Tibial artery (tissue), 4 donors: Measurements from ENCODE around the gene UBTFL1.
"Not testable (repeated sequence)": the region's sequence is repeated elsewhere in the genome, so short reads cannot be mapped to it uniquely, and the experiment has no call there.

Source experiments
- DNase-seq, 2 donors: peaks; one replicate each; pipeline ENCODE4 v3.0.0-alpha.2; 2019
- H3K27ac ChIP-seq, 2 donors: fragments of 200-600 bp; sonication (generic) in 1 of 2; 1 replicate in 1 of 2; 2 replicates in 1 of 2; pipeline ENCODE4 v1.5.1; 2018 to 2019; ENCODE audit warnings: mild to moderate bottlenecking in 1 of 2
- H3K27me3 ChIP-seq, 2 donors: fragments of 200-600 bp; sonication (generic) in 1 of 2; one replicate each; pipeline versions ENCODE4 v1.5.1 to v1.6.0; 2016 to 2019
- H3K36me3 ChIP-seq, 3 donors: fragments of 200-600 bp; sonication (generic) in 2 of 3; one replicate each; pipeline ENCODE4 v1.5.1; 2016 to 2019; ENCODE audit warnings: mild to moderate bottlenecking in 2 of 3
- H3K4me1 ChIP-seq, 4 donors: fragments of 200-600 bp; sonication (generic) in 2 of 4; 1 replicate in 3 of 4; 2 replicates in 1 of 4; pipeline ENCODE4 v1.5.1; 2016 to 2019
- H3K4me3 ChIP-seq, 2 donors: fragments of 200-600 bp; sonication (generic) in 1 of 2; 1 replicate in 1 of 2; 2 replicates in 1 of 2; pipeline ENCODE4 v1.5.1; 2018 to 2019; ENCODE audit warnings: mild to moderate bottlenecking in 2 of 2
- H3K9me3 ChIP-seq, 3 donors: fragments of 200-600 bp; sonication (generic) in 1 of 3; one replicate each; pipeline ENCODE4 v1.5.1; 2016 to 2019
- intact Hi-C: fragments of 100-400 bp; cut with DNase I; formaldehyde crosslinking; loops from one replicate; pipeline ENCODE4 v1.15.0; 2023; ENCODE audit warnings: low total_unique reads
- TF ChIP-seq, protein P1 (sequence below), 2 experiments: fragments of 200-600 bp in 1 of 2; fragments of 450-650 bp in 1 of 2; IDR thresholded peaks; one replicate each; pipeline ENCODE4 v1.5.1; 2017 to 2019; ENCODE audit warnings: antibody characterized with exemption in 2 of 2, mild to moderate bottlenecking in 1 of 2, moderate library complexity in 1 of 2

The UBTFL1 gene, protein sequence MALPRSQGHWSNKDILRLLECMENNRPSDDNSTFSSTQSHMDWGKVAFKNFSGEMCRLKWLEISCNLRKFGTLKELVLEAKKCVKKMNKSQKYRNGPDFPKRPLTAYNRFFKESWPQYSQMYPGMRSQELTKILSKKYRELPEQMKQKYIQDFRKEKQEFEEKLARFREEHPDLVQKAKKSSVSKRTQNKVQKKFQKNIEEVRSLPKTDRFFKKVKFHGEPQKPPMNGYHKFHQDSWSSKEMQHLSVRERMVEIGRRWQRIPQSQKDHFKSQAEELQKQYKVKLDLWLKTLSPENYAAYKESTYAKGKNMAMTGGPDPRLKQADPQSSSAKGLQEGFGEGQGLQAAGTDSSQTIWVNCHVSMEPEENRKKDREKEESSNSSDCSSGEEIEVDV

DNA sequence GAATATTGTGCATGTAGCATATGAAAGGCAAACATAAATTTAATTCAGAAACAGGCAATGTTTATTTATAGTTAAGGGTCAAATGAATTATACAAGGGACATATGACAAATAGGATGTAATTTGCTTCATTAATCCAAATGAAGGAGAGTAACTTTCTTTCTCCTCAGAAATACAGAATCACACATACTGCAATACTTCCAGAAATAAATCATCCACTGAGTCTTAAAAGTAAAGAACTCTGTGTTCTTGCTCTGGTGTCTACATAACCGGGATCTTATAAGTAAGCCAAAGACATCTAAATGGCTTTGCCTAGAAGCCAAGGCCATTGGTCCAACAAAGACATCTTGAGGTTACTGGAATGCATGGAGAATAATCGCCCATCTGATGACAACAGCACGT is at the start of gene UBTFL1:
Gene UBTFL1 (plus strand): TSS at position 301 of the 400 bp plus-strand sequence. CDS start 0 bp downstream, at position 301.
- DNase-seq, intact Hi-C loops: not testable (repeated sequence)

DNA sequence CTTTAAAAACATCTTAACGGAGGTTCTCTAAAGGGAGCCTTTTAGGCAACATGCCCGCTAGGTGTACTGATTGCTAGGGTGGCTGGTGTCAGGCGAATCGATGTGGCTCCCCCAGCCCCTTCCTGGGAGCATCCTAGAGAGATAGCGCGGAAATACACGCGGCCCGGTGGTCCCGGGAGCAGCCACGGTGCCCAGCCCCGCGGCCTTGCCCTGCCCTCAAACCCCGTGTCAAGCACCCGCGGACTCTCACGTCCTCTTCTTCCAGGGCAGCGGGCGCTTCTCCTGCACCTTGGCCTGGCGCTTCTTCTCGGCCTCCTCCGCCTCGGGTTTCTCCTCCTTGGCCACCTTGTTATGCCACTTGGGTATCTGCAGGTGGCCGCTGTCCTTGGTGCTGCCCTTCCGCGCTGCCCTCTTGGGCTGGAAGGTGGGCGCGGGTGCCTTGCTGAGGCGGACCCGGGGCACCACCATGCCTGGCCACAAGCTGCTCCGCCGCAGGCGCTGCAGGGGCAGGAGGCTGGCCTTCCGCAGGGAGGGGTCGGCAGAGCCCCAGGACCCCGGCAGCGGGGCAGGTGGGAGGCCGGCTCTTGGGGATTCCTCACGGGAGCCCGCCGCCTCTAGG is 34.0 kb upstream of the UBTFL1 start:
- intact Hi-C loops, H3K27me3 ChIP-seq, DNase-seq, H3K4me1 ChIP-seq, H3K9me3 ChIP-seq, H3K4me3 ChIP-seq, H3K36me3 ChIP-seq, H3K27ac ChIP-seq: not testable (repeated sequence)

More for the DNA sequence above, at the start of gene UBTFL1:
- H3K4me3 ChIP-seq, H3K4me1 ChIP-seq, H3K27ac ChIP-seq, H3K9me3 ChIP-seq, H3K36me3 ChIP-seq, H3K27me3 ChIP-seq: not testable (repeated sequence)

DNA sequence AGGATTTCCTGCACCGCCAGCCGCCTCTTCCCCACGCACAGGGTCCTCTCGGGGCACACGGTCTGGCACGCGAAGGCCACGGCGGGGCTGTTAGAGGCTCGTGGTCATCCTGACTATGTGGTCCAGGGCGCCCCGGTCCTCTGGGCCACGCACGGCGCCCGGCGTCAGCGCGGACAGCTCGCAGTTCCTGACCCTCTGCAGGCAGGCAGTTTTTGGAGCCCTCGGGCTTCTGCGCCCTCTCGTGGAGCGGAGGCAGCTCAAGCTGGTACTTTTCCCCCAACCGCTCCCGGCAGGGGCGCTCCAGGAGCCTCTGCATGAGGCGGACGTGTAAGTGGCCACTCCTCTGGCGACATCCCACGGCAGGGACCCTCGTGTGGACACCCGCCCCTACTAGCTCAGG is 33.4 kb upstream of the UBTFL1 start:
- H3K4me1 ChIP-seq, H3K27me3 ChIP-seq, H3K4me3 ChIP-seq, intact Hi-C loops, H3K36me3 ChIP-seq, H3K9me3 ChIP-seq, DNase-seq, H3K27ac ChIP-seq: not testable (repeated sequence)

DNA sequence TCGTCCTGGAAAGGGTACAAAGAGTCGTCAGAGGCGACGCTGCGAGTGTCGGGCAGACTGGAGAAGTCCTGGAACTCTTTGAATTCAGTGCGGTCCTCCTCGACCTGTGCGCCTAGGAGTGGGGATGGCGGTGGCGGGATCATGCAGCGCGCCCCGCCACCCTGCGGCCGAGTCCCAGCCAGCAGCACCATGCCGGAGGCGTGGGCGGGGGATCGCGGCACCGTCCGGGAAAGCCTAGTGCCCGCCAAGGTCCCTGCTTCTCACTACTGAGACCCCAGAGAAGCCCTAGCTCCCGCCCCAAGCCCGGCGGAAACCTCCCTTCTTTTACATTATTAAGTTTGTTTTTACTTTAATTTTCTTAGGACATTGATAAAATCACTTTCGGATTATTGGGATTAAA is 32.2 kb upstream of the UBTFL1 start:
- H3K4me1 ChIP-seq, H3K27me3 ChIP-seq, H3K27ac ChIP-seq, H3K9me3 ChIP-seq, H3K36me3 ChIP-seq, intact Hi-C loops, H3K4me3 ChIP-seq, DNase-seq: not testable (repeated sequence)

DNA sequence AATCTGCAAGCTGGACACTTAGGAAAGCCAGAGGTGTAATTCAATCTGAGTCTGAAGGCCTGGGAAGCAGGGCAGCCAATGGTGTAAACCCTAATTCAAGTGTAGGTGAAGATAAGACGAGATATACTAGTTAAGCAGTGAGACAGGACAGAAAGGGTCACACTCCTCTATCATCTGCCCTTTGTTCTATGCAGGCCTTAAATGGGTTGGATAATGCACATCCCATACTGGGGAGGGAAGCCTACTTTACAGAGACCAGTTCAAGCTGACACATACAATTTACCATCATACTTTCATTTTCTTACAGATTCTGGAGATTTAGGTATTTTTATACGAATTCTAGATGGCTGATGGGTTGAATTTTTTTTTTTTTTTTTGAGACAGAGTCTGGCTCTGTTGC is 3.0 kb downstream of the UBTFL1 start:
- H3K27ac ChIP-seq, H3K9me3 ChIP-seq, intact Hi-C loops, H3K4me3 ChIP-seq, H3K4me1 ChIP-seq, H3K36me3 ChIP-seq, H3K27me3 ChIP-seq, DNase-seq: not testable (repeated sequence)

DNA sequence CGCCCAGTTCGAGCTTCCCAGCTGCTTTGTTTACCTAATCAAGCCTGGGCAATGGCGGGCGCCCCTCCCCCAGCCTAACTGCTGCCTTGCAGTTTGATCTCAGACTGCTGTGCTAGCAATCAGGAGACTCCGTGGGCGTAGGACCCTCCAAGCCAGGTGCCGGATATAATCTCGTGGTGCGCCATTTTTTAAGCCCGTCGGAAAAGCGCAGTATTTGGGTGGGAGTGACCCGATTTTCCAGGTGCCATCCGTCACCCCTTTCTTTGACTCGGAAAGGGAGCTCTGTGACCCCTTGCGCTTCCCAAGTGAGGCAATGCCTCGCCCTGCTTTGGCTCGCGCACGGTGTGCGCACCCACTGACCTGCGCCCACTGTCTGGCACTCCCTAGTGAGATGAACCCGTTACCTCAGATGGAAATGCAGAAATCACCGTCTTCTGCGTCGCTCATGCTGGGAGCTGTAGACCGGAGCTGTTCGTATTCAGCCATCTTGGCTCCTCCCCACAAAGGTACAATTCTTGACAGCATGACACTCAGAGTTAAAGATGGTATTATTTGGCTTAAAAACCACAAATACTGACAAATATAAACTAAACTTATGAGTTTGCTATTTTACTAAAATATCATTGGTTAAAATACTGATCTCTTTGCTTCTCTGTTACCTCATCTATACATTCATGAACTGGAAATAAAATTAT is 9.6 kb downstream of the UBTFL1 start:
- H3K4me3 ChIP-seq, H3K9me3 ChIP-seq, intact Hi-C loops, H3K36me3 ChIP-seq, H3K4me1 ChIP-seq, DNase-seq, H3K27me3 ChIP-seq, H3K27ac ChIP-seq: not testable (repeated sequence)

DNA sequence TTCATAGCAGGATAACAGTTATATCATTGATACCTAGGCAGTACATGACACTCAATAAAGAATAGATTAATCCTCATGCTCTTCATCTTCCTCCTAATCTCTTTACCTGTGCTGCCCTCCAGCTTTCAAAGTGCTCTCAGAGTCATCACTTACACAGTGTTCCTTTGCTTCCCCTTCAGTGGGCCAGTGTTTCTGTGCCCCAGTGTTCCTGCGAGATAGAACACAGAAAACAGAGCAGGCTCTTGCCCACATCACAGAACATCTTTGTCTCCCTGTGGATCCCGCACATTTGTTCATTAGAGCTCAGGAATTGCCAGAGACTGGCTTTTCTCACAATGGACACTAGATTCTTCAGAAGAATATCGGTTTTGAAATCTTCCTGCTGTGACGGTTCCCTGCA is 12.5 kb downstream of the UBTFL1 start:
- H3K27ac ChIP-seq, intact Hi-C loops, H3K36me3 ChIP-seq, H3K9me3 ChIP-seq, H3K4me1 ChIP-seq, DNase-seq, H3K27me3 ChIP-seq, H3K4me3 ChIP-seq: not testable (repeated sequence)

DNA sequence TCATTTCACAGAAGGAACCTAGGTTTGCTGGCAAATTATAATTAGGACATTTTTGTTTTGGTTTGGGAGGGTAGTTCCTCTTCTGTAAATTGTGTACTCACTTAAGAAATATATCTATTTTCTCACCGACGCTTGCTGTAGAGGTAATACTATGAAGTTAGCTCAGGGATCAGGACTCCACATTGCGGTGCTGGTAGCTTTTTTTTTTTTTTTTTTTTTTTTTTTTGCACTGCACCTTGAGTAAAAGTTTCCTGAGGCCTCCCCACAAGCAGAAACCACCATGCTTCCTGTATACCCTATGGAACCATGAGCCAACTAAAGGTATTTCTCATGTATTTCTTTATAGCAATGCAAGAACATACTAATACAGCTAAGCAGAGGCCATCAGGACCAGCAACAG is 14.7 kb downstream of the UBTFL1 start:
- TF ChIP-seq, protein P1, sequence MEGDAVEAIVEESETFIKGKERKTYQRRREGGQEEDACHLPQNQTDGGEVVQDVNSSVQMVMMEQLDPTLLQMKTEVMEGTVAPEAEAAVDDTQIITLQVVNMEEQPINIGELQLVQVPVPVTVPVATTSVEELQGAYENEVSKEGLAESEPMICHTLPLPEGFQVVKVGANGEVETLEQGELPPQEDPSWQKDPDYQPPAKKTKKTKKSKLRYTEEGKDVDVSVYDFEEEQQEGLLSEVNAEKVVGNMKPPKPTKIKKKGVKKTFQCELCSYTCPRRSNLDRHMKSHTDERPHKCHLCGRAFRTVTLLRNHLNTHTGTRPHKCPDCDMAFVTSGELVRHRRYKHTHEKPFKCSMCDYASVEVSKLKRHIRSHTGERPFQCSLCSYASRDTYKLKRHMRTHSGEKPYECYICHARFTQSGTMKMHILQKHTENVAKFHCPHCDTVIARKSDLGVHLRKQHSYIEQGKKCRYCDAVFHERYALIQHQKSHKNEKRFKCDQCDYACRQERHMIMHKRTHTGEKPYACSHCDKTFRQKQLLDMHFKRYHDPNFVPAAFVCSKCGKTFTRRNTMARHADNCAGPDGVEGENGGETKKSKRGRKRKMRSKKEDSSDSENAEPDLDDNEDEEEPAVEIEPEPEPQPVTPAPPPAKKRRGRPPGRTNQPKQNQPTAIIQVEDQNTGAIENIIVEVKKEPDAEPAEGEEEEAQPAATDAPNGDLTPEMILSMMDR (IDR thresholded peaks at IDR 0.05): no peak
- no peak for DNase-seq
- H3K27ac ChIP-seq: no peak overlapping the region
- no peaks in the 10 kb centered on the region for H3K4me1 ChIP-seq
- no peaks in the 10 kb centered on the region for H3K9me3 ChIP-seq
- H3K27me3 ChIP-seq: no peaks in the 10 kb centered on the region
- H3K4me3 ChIP-seq: no peak overlapping the region
- intact Hi-C loops: no loop called here
- H3K36me3 ChIP-seq: no peaks in the 10 kb centered on the region

DNA sequence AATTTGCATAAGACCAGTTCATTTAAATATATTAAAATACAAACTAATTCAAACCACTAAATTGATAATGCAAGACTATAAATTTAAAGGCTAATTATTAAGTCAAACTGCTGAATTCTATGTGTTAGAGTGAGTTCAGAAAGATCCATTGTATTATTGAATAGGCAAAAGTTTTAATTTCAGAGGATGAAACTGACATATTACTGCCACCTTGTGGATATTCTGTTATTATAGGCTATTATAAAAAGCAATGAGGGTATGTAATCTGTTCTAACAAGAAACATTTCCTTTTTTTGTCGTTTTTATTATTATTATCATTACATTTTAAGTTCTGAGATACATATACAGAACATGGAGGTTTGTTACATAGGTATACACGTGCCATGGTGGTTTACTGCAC is 27.8 kb downstream of the UBTFL1 start:
- intact Hi-C loops: no loop called here
- H3K4me1 ChIP-seq: no peaks in the 10 kb centered on the region
- no peak for DNase-seq

More for the DNA sequence above, 27.8 kb downstream of the UBTFL1 start:
- Histone ChIP-seq H3K27me3 (no peaks in the 10 kb centered on the region), H3K27ac (no peak overlapping the region), H3K36me3 (no peaks in the 10 kb centered on the region), H3K4me3 (no peak overlapping the region), H3K9me3 (no peaks in the 10 kb centered on the region)
- TF ChIP-seq, protein P1 (IDR thresholded peaks at IDR 0.05): peak in 1 of 2 experiments; percentile 5
